ENCODE data around the gene LRGUK.

The LRGUK gene

DNA sequence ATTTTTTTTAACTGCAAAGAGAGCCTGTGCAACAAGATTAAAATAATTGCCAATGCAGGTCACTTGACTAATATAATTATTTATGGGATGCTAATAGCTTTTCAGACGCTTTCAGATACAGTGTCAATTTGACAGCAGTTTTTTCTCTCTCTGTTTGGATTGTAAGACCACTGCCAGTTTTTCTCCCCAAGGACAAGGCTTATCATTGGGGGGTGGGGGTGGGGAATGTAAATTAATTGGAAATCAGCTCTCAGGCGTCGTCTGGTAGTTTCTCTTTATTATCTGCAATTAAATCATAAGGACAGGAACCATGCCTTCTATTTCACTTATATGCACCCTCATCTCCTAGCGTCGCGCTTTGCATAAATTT, 559 bp upstream of the LRGUK start:
- no peak for DNase-seq

DNA sequence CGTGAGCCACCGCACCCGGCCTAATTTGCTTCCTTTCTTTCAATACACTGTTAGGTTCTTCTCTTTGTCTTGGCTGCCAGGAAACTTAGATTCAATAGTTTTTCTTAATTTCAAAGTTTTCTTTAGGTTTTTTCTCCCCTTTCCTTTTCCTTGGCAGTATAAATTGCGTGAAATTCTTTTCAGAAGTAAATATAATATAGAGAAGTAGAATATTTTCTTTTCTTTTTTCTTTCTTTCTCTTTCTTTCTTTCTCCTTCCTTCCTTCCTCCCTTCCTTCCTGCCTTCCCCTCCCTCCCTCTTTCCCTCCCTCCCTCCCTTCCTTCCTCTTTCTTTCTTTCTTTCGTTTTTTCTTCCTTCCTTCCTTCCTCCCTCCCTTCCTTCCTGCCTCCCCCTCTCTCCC, 1.7 kb downstream of the LRGUK start:
- DNase-seq, result no peak

DNA sequence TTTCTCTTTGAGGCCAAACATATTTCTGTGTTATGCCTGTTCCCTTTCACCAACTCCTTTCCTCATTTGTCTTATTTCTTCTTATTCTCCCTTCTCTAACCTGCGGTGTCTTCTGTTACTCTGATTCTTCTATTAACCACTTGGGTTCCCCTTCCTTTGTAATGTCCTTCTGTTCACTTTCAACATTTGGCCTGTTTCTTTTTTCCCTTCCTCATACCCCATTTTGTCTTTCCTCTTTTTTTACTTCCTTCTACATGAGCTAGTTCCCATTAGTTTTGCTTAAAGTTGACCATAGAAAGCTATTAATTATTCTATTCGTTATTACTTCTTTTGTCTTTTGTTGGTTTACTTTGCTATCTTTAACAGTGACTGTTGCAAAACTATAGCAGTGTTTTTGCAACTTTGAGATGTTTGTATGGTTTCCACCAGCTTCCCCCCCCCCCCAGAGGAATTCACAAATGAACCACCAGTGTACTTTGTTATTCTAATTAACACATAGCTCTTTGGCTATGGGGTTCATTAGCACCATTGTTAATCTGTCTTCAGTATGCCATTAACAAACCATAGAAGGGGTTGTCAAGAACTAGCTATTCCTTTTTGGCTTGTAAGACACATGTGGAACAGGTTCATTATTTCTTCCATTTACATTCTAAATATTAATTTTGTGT, 2.9 kb downstream of the LRGUK start:
- DNase-seq, result no peak

DNA sequence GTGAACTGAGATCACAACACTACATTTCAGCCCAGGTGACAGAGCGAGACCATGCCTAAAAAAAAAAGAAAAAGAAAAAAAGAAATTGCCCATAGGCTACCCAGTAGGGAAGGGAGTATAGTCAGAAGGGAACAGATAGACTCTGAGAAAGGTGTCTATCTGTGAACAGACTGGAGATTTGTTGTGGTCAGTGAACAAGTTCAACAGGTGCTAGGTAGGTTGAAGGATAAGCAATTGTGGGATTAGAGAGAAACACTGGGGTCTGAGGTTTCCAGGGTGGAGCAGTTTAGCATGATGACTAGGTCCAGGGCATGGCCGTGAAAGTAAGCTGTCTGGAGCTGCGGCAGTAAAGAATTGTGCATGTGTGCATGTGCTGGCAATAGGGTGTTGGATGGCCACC, 6.9 kb downstream of the LRGUK start:
- no peak for DNase-seq

DNA sequence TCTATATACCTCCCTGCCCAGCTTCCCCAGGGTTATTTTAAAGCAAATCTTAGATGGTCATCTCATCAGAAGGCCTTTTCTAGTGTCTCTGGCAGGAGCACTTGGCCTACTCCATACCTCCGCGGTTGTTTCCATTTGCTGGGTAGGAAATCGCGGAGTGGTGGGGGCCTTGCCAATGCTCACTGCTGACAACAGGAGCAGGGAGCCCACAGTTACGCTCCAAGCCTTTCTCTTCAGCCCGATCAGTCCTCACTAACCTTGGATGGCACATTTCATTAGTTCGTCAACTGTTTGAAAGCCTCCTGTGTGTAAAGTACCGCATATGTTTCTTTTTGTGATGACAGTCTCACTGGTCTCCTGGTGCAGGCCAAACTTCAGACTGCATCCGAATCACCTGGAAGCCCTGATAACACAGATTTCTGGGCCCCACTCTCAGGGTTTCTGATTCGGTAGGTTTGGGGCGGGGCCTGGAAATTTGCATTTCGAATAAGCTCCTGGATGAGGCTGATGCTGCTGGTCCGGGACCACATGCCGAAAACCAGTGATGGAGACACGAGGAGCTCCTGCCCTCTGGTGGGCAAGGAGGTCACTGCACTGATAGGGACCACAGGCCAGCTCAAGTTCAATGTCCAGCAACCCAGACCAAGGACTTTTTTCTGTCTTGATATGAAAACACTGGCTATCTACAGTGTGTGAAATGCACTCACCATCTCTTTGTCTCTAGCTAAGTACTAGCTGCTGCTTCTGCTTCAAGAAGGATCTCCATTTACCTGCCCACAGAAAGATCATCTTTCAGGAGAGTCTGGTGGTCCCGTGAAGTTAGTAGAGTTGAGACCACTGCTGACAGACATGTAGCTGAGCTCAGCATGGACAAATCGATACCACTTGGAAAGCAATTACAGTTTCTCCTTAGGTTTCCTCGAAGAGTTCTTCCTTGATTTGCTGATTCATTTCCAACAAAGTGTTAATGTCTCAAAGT, 14.0 kb downstream of the LRGUK start:
- DNase-seq, result no peak

DNA sequence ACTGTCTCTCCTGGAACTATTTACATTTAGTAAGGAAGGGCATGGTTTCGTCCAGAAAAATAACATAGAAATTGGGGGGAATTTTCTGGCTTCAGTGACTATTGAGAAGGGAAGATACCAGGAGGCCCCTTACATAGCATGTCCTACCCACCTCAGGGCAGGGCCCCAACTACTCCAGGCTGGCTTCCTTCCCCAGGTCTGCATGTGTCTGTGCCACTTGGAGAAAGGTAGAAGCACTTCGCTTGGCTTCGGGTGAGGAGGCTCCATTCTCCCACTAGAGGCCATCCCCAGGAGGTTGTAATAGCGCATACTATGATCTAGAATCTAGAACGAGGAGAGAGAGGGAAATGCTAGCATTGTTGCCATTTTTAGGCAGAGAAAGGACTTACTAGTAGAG, 14.7 kb downstream of the LRGUK start:
- no peak for DNase-seq

DNA sequence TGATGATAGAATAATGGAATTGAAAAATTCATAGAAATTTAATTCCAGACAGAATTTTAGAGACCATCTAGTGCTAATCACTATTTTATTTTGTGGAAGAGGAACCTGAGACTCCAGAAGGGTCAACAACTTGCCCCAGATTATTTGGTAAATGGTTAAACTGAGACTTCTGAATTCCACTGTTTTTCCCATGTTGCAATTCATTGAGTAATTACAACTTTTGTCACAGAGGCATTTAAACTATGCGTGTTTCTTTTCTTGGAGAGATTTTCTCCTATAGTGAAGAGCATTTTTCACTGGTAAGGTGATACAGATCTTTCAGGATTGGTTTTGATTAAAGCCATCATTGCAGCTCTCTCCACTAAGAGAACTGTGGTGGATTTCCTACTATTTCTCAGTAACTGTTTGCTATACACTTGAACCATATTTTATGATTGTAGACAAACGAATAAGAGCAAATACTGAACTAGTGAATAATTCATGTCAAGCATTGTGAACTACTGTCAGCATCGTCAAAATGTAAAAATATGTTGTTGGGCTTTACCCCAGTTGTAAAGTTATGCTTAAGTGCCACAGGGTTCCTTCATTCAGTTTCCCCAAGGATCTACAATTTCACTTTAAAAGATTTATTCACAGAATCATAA, 26.5 kb downstream of the LRGUK start:
- no peak for DNase-seq

DNA sequence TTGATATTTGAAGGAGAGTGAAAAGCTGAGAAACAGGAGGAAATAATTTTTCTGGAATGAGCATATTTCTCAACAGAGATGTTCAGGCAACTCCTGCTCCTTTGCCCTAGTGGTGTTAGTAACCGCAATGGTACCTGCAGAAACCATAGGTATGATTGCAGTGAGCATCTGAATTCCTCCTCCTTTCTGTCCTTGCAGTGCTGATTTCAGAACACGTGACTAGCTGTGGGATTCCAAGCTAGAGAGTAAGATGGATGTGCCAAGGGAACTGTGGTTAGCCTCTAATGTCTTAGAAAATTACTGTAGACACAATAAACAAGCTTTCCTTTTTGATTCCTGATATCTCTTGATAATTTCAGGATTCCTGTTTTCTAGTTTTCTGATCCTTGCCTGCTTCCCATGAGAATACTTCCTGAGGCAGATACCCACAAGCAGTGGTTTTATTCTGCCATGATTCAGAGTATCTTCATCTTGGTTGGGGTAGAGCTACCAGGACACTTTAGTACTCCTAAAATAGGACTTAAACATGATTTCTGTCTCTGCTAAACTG, 27.5 kb downstream of the LRGUK start:
- DNase-seq, result no peak

DNA sequence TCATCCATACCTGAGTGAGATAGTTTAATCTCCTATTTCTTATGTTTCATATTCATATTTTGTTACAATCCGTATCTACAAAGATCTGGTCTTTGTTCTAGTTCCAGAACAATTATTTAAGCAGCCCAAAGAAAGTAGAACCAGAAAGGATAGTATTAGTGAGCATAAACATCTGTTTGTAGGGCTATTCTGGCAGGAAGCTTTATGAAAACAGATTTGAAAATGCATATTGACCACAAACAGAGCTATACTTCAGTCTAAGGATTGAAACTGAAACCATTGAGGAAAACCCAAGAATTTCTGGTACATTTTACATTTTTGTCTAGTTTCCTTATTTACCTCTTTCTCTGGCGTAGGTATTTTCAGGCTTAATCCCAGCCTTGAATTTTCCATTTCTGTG, 28.1 kb downstream of the LRGUK start:
- DNase-seq, result no peak

DNA sequence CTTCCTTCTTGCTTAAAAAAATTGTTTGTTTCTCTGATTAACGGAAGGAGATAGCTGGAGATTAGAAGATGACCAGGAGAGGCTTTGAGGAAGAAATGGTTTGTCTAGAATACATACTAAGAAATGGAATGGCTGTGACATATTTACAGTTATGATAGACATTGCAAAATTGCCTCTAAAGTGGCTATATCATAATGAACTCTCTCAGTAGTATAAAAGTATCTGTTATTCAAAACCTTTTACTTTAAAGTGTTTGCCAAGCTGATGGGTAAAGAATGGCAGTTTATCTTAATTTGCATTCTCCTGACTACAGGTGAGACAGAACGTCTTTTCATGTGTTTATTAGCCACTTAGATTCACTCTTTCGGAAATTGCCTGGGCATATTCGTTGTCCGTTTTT, 28.7 kb downstream of the LRGUK start:
- DNase-seq, result no peak

DNA sequence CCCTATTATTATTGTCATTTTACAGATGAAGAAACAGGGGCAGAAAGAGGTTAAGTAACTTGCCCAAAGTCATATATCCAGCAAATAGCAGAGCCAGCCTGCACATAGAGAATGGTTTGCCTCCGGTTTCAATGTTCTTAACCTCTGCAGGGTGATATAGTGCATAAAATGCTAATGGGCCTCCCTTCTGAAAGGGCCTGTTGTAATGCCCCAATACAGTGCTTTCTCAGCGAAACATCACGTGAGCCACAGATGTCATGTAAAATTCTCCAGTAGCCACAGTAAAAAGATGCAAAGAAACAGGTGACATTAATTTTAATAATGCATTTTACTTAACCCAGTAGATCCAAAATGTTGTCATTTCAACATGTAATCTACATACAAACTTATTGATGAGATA, 38.1 kb downstream of the LRGUK start:
- no peak for DNase-seq

DNA sequence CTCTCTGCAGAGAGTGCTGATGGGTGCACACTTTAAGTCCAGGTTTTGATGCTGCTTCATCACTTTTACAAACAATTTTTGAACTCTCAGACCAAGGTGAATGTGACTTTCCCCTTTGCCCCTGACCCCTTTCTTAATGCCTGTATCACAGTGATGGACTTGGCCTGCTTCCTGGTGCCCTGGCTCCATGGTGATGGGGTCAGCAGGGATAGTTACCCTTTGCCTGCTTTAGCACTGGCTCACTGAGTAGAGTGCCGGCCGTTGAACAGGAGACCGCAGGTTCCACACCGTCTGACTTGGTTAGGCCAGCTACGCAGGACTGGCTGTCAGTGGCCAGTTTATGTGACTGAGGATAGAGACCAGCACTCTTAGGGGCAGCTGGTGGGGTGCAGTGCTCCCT, 40.1 kb downstream of the LRGUK start:
- DNase-seq, result no peak

DNA sequence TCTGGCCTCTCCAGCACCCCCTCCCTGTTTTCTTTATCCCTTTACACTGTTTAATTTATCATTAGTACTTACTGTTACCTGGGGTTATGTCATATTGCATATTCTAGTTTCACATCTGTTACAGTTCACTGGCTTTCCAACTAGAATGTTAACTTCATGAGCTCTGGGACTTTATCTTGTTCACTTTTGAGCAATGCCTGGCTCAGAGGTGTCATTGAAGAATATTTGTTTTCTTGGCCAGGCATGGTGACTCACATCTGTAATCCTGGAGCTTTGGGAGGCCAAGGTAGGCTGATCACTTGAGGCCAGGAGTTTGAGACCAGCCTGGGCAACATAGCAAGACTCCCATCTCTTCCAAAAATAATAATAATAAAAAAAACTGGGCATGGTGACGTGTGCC, 40.7 kb downstream of the LRGUK start:
- DNase-seq, result no peak

DNA sequence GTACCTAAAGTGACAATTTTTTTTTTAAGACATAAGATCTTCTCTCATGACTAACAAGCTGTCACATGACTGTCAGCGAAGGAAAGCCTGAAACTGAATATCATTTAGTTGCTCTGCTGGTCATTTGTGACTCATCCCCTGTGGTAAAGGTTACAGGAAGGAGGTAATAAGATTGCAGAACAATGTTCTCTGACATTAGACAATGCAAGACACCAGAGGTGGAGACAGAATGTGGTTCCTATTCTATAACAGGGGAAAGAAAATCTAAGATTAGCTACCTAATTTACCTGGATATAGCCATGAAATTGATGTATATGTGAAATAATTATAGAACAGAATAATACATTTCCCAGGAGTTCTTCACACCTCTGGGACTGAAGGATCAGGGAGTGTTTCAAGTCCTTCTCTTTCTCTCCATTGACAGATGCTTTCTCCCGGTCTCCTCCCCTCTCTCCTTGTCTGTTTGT, 47.7 kb downstream of the LRGUK start:
- no peak for DNase-seq

DNA sequence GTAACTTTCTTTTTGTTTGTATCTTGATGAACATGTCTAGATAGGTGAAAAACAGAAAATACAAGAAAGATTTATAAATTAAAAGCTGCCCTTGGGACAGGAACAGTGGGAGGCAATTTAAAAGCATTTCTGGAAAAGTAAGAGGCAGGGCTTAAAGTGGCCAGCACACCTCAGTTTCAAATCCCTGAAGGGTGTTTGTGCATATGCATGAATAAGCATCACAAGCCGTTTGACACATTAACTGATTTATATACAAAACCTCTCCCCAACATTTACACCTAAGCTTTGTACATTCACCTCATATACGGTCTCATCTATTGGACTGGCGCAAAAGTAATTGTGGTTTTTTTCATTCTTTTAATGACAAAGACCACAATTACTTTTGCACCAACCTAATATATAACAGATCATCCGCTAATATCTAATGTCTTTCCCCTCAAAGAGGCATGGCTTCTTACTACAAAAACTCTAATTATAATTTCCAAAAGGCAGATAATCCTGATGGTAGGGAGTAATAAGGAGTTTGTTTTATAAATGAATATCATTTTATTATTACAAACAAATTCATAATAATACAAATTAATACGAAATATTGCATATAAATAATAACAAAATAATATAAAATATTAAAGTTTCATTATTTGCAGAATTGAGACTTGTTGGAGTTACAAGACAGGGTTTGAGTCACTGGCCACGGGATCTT, 48.3 kb downstream of the LRGUK start:
- DNase-seq, result no peak

DNA sequence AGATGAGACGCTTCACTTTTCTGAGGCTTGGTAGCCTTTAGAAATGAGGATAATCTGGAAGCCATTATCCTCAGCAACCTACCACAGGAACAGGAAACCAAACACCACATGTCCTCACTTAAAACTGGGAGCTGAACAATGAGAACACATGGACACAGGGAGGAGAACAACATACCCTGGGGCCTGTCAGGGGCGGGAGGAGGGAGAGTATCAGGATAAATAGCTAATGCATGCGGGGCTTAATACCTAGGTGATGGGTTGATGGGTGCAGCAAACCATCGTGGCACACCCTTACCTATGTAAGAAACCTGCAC, 48.9 kb downstream of the LRGUK start:
- DNase-seq, result no peak

DNA sequence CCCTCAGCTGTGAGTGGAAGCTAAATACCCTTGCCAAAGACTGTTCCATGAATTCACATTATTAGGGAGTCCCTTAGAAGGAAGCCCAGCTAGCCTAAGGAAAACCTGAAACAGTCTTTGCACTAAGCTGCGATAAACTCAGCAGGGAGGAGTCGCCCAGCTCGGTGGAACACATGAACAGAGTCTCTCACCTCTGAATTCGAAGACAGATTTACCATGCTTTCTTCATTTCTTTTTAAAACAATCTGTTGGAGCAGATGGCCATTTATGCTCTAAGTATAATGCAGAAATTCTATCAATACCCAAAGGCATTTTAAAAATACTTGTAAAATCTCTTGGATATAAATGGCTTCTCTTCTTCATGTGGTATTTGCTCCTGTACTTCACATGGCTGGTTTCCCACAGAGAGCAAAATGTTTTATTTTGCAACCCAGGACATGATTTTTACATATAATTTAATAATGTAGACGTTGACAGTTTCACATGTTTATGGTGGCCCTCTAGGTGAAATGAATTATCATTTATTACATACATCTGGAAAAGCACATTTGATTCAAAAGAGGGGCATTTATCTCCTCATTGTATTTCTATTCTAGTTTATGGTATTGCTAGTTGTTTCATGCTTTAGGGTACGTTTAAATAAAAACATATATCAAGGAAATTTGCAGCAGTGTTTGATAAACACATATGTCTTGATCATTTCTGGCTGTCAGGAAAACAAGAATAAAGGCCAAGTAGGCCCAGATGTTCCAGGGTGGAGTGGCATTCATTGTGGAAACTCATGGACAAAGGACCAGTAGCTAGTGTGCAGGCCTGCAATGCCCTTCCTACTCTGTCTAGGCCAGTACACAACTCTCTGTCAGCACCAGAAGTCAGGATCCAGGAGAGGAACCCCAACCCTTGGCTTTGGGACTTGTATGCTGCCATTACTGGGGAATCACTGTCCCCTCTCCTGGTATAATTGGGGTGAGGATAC, 52.2 kb downstream of the LRGUK start:
- no peak for DNase-seq

DNA sequence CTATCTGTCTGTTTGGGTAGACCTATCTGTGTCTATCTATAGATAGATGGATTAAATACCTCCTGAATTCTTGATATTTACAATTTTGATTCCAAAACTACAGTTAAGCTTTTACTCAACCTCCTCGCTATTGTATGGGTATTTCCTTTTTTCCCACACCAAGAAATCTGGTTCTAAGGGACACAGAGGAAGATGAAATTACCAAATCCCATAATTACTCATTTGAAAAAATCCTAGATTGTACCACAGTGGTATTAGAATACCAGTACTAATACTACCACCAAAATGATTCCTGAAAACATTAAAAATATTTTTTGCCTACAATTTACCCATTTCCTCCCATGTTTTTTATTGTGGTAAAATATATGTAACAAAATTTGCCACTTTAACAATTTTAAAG, 53.2 kb downstream of the LRGUK start:
- DNase-seq, result no peak

DNA sequence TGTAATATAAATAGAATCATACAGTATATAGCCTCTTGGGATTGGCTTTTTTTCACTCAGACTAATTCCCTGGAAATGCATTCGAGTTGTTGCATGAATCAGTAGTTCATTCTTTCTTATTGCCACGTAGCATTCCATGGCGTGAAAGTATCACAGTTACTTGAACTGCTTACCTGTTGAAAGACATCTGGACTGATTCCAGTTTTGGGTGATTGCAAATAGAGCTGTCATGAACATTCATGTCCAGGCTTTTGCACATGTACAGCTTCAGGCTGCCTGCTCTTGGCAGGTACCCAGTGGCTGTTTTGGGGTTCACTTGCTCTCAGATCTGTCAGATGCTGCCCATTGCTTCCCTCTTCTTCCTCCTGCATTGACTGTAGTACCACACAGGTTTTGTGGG, 54.9 kb downstream of the LRGUK start:
- no peak for DNase-seq

DNA sequence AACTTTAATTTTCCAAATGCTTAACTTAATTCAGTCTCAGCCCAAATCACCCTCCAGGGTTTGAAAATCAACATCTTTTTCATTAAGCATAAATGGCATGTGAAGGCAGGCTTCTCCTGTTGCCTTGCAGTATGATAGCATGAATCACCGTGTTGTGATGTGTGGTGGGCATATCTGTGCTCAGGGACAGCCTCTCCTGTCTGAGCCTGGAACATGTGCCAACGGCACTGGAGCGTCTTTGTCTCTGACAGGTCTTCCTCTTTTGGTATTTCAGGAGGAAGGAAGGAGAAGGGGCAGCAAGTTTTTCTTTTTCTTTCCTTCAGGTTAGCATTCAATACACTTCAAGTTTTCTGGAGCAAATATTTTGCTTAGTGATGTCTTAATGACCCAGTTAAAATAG, 57.6 kb downstream of the LRGUK start:
- no peak for DNase-seq

DNA sequence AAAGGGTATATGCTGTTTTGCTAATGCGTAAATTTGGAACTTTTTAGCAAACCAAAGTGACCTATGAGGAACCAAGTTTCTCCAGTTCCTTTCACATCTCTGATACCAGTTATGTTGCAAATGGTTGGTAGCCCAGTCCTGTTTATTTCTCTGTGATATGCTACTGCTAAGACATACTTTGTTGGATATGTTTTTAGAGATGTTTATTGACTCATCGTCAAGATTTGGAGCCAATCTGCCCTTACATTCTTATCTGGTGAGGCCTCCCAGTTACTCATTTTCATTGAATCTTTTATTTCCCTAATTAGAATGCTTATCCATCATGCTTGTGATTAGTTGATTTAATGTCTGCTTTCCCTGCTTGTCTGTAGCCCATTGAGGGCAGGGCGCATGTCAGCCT, 58.9 kb downstream of the LRGUK start:
- DNase-seq, result no peak

DNA sequence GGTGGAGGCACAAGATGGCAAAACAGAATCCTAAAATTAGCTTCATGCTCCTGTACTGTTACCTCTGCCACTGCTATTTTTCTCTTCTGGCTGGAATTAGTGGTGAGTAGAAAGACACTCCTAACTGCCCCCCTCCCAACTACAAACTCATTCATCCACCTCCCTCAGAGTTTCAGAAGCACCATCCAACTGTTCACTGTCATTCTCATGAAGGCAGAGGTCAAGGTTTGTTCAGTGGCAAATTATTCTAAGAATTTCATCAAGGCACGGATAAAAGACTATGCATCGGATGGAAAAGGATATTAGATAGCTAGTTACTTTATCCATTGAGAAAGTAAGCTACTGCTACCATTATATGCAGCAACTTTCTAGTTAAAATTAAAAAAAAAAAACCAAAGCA, 59.7 kb downstream of the LRGUK start:
- DNase-seq, result no peak
